Right lung (tissue), 5 donors: ENCODE data around the gene SCUBE1. TPM values are rescaled to one million over a fixed set of nuclear protein-coding genes. Genes with fewer than 3 reads are reported as not detected.

ENCODE experiments used
- DNase-seq, 2 donors: peaks; one replicate each; pipeline ENCODE4 v3.0.0-alpha.2; 2013
- polyA plus RNA-seq, 5 donors: library from polyadenylated mRNA; unstranded; fragments of 120-200 nt; gene quantifications; one replicate each; pipeline versions ENCODE4 v1.2.1 to v1.2.3, GENCODE V29; 2013; ENCODE audit warnings: inconsistent platforms in 1 of 5, low replicate concordance in 1 of 5; ENCODE audit not compliant: insufficient read length in 5 of 5, insufficient read depth in 1 of 5

The SCUBE1 gene
- polyA plus RNA-seq, 5 donors = 0.69 to 3.1 (median 1.1) TPM

DNA sequence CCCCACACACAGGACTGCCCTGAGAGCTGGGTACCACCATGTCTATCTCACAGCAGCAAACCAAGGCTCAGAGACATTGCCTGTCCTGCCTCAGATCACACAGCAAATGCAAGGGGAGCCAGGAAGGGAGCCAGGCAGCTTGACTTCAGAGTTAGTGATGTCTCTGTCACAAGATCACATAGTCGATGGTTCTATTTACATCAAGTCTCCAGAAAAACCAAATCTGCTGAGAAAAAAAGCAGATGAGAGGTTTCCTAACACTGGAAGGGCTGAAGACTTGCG is 16.1 kb downstream of the SCUBE1 start:
- no peak for DNase-seq

DNA sequence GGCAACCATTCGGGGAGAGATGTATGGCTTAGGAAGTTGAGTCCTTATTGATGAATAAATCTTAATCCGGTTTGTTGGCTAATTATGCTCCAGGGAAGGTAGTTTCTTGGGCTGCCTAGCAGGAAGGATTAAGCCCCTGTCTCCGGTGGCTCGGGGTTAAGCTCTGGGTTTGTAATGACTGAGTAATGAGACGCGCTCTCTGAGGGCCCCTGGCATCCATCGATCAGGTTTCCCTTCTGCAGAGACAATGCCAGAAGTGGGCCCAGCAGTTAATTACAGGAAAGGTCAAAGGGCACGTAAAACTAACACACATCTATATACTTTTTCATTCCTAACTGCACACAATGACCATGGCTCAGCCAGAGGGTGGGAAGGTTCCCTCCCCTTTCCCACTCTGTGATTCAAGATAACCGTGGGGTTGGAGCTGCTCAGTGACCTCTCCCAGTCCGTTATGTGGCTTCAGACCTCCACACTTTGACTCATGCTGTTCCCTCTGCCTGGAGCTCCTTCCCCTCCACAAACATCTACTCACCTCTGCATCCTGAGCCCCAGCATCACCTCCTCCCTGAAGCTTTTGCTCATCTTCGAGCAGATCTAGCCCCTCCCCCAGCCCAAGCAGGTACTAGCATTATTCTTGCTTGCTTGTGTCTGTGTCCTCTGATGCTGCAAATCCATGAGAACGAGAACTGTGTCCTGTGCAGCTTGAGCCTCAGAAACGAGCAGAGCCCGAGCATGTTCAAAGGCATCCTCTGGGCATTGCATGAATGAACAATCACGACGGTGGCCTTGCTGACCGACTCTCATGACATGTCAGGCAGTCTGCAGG is 16.6 kb downstream of the SCUBE1 start:
- DNase-seq = no peak

DNA sequence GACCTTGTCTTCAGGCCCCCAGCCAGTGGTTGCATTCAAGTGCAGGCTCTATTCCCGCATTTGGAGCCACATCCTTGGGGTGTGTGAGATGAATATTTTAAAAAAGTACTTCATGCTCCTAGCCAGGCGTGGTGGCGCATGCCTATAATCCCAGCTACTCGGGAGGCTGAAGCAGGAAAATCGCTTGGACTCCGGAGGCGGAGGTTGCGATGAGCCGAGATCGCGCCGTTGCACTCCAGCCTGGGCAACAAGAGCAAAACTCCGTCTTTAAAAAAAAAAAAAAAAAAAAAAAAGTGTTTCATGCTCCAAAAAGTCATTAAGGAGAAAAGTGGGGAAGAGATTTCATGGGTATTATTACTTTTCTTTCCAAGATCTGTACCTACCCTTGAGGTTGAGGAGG is 18.0 kb downstream of the SCUBE1 start:
- DNase-seq = no peak

DNA sequence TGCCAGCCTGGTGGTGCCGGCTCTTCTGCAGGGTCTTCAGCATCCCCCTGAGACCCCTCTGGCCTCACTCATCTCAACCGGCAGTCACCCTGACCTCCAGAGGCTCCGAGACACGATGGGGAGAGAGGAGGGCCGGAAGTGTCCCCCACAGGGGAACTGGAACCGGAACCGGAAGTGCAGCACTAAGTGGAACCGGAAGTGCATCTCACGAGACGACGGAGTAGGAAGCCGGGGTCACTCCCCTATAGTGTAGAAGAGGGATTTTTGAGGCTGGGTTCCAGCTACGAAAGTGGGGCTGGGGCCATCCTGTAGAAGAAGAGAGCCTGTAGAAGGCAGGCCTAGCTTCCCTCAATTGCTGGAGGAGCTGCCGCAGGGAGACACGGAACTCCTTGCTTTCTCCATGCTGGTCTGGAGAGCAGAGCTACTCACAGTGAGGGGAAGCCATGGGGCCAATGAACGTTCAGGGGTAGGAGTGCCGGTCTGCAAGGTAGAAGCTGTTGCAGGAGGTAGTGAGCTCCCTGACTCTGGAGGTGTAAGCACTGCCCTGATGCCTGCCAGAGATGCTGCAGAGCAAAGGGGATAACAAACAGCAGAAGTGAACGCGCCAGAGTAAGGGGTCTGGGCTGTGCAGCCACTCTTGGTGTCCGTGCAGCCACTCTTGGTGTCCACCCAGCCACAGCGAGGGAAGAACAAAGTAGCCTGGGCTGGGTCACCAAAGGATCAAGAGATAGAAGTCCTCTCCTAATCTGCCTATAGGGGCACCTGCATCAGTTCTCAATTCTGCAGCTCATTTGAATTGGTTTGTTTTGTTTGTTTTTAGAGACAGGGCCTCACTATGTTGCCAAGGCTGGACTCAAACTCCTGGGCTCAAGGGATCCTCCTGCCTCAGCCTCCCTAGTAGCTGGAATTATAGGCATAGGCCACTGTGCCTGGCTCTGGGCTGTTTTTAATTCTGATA is 21.9 kb downstream of the SCUBE1 start:
- no peak for DNase-seq

DNA sequence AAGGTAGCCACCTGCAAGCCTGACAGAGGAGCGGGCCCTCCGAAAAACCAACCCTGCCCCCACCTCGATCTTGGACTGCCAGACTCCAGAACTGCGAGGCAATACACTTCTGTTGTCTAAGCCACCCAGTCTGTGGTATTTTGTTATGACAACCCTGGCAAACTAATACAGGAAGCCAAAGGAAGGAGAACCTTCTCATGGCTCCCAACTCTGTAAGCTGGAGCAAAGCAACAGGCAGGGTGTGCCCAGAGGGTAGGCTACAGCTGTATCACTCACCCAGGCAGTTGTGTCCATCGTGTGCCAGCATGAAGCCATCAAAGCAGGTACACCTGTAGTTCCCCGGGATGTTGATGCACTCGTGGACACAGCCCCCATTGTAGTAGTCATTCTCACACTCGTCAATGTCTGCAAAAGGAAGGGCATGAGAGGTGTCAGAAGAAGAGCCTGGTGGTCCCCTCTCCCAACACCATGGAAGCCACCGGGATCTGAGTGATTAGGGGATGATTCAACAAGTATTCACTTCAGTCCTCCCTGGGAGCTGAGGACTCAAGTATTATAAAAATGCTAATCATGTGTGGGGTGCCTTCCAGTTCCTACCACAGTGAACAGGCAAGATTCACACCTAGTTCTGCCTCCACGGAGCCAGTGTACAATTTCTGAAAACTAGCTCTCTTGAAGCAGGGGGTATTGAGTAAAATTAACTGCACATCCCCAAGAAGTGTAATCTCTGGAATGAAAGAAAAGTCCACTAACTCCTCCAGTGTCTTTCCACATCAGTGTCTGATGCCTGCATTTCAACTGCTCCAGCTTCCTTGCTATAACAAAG is 23.3 kb downstream of the SCUBE1 start:
- DNase-seq = no peak

DNA sequence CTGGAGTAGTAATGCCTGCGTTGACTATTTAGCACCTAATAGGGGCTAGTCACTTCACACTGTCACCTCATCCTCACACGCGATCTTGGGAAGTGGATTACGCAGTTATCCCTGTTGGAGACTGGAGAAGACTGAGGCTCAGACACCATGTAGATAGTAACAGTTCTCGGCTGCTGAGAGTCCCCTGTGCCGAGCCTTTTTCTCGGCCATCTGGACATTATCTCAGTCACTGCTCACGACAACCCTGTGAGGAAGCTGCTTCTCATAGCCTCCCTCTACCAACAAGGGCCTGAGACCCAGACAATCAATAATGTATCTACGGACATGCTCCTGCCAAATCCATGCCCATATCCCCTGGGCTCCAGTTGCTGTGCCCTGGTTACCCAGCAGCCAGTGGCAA is 25.9 kb downstream of the SCUBE1 start:
- no peak for DNase-seq

DNA sequence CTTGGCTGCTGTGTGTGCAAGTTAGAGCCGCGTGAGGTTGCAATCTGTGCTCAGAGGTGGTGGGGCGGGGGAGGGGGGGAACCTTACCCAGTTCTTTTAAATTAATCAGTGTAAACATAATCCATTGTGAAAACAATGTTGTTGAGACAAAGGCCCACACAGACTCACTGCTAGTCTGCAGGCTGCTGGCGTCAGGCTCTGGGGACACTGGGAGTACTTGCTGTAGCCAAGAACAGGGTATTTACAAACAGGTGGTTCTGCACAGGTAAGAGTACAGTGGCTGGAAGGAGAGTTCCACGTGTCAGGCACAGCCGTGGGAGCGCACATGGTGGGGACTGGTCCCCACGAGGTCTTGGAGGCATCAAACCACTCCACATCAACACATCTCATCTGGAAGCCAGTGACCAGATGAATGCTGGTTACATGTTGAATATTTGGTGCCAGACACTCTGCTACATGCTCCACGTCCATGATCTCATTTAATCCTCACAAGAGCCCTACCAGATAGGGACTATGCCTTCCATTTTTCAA is 27.4 kb downstream of the SCUBE1 start:
- DNase-seq = no peak

GRCh38 chr22:43314611-43315010 is 28.6 kb downstream of the SCUBE1 start:
- DNase-seq = no peak

DNA sequence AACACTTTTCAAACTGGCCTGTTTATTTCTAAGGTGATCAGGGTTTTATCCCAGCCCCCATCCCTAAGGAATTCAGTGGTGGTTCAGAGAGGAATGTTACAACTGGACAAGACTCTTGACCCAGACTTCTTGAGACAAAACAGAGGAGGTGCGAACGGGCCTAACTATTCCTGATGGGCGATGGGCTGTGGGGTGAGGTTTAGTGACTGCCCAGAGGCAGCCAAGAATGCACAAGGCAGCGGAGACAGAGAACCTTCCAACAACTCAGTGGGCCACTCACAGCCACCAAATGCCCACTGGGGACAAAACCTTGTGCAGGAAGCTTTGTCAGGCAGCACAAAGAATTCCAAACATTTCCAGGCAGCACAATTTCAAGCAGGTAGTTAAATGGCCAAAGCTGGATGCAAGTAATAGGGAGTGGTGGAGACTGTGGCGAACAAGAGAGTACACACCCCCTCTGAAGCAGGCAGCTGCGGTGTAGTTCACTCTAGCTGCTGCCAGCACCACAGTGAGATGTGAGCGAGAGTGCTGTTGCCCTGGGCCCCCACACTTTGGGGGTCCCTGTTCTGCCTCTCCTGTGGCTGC is 29.2 kb downstream of the SCUBE1 start:
- DNase-seq = no peak

GRCh38 chr22:43313244-43313889 is 29.8 kb downstream of the SCUBE1 start:
- no peak for DNase-seq

GRCh38 chr22:43312608-43313007 is 30.6 kb downstream of the SCUBE1 start:
- no peak for DNase-seq

DNA sequence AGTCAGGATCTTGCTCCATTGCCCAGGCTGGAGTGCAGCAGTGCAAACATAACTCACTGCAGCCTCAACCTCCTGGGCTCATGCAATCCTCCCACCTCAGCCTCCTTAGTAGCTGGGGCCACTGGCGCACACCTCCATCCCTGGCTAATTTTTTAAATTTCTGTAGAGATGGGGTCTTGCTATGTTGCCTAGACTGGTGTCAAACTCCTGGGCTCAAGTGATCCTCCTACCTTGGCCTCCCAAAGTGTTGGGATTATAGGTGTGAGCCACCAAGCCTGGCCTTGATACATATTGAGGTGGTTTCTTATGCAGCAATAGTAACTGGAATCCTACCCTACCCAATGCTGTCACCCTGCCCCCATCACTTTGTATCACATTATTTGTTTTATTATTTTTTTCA is 32.4 kb downstream of the SCUBE1 start:
- no peak for DNase-seq

DNA sequence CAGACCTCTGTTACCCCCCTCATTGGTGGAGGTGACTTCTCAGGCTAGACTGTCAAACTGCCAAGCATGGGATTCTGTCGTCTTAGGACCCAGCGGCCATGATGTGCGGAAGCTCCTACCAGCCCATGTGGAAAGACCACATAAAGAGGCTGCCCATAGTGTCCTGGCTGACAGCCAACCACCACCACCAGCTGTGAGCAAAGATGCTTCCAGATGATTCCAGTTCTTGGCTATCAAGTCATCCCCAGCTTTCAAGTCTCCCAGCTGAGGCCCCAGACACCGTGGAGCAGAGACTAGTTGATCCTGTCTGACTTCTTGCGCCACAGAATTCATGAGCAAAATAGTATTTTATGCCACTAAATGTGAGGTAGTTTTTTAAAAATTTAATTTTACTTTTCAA is 32.9 kb downstream of the SCUBE1 start:
- DNase-seq = no peak

DNA sequence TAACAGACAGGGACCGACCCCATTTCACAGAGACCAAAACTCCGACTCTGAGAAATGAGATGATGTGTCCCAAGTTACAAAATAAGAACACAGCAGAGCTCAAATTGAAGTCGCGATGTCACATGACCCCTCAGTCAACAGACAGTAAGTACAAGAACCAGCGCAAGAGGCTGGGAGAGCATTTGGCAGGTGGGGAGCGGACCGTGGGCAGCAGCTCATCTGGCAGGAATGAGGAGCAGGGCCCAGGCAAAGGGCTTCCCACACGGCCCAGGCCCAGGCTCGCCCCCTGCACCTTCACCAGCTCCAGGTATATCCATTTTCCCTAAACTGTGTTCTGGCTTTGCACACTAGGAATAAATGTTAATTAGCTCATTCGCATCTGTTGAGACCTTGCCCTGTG is 34.3 kb downstream of the SCUBE1 start:
- no peak for DNase-seq

DNA sequence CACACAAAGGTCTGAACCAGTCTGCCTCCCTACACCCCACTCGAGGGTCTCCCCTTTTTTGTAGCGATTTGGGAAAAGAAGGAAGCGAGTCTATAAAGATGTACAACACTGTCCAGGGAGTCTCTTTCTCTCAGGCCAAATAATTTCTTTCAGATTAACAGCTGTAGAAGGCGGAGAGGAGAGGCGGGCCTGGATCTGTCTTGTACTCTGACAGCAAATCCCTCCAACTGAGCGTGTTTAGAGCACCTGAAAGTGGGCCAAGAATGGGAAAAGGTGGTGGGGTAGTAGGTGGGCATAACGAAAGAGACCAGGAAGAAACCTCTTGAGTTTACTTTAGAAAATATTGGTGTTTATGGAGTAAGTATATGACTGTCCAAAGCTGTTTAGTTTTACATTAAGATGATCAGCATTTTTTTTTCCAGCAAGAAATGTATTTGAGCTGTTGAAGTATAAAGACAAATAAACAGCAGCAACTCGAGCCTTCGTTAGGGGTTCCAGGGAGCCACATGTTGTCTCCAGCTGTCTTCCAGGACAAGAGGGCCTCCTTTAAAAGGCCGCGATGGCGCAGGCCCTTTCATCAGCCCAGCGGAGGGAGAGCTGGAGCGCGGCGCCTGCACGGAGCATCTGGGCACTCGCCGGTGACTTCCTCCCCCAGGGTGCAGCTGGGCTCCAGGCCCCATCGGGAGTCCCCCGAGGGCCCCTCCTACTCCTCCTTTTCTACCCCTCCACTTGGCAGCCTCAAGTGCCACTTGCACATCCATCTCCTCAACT is 34.9 kb downstream of the SCUBE1 start:
- DNase-seq = no peak

DNA sequence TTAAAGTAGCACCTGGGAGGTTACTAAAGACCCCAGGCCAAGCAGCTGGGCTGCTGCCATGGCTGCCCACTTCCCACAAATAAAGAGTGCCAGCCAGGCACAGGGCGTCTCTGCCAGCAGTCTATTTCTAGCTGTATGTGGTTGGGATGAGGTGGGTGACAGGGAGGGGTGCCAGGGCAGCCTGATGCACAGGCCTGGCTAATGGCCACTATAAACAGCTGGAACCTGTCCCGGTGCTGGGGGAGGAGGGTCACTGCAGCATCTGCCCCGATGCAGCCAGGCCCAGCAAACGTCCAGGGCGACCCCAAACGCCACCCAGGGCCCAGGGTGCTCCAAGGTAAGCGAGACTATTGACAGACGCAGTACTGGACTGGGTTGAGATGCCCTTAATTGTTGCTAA is 37.4 kb downstream of the SCUBE1 start:
- no peak for DNase-seq

- no peak for DNase-seq
Measured at GRCh38 chr22:43304831-43305590, 38.2 kb downstream of the SCUBE1 start.

DNA sequence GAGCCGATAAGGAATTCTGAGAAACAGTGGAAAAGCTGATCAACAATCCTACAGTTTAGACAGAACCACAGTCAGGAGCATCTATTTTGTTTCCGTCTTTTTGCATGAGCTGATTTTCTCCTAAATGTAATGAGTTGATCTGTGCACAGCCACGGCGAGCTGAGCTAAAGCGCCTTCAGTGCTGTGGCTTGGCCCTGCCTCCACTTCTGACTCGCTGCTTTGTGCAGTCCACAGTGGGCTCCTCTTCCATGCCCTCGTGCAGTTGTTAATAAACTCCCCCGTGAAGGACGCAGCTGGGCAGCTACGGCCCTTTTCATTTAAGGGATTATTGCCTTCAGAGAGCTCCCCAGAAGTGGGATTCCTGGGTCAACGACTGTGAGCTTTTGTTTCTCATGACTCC is 39.4 kb downstream of the SCUBE1 start:
- no peak for DNase-seq

GRCh38 chr22:43303166-43303565 is 40.0 kb downstream of the SCUBE1 start:
- no peak for DNase-seq
